KMS-11 (cell line): ENCODE measurements around the gene DCAF8L2.

Experiments used
- H2AFZ ChIP-seq: fragments of 200-600 bp; sonication (generic); 2 replicates; pipeline ENCODE4 v1.6.1; 2016; ENCODE audit warnings: antibody characterized with exemption, mixed run types, low read depth
- H3K27ac ChIP-seq: fragments of 200-600 bp; sonication (generic); 2 replicates; pipeline ENCODE4 v1.6.1; 2016; ENCODE audit warnings: mild to moderate bottlenecking, mixed run types
- H3K27me3 ChIP-seq: fragments of 200-600 bp; sonication (generic); 2 replicates; pipeline ENCODE4 v1.6.1; 2017; ENCODE audit warnings: mild to moderate bottlenecking, low read depth, mixed run types, moderate library complexity; ENCODE audit not compliant: insufficient read depth
- H3K36me3 ChIP-seq: fragments of 200-600 bp; sonication (generic); 2 replicates; pipeline ENCODE4 v1.6.1; 2017; ENCODE audit warnings: mild to moderate bottlenecking, mixed run types; ENCODE audit not compliant: insufficient read depth
- H3K4me1 ChIP-seq: fragments of 200-600 bp; sonication (generic); 2 replicates; pipeline ENCODE4 v1.6.1; 2016; ENCODE audit warnings: mild to moderate bottlenecking, low read depth, mixed run types; ENCODE audit not compliant: poor library complexity, severe bottlenecking
- H3K4me2 ChIP-seq: fragments of 200-600 bp; sonication (generic); 2 replicates; pipeline ENCODE4 v1.7.0; 2016; ENCODE audit warnings: mild to moderate bottlenecking, mixed run types
- H3K4me3 ChIP-seq: fragments of 200-600 bp; sonication (generic); IDR thresholded peaks from 2 replicates; pipeline ENCODE4 v1.6.1; 2017; ENCODE audit warnings: low read depth, low read length, mixed read lengths; ENCODE audit not compliant: insufficient read depth
- H3K79me2 ChIP-seq: fragments of 200-600 bp; sonication (generic); 2 replicates; pipeline ENCODE4 v1.6.1; 2016; ENCODE audit warnings: low read depth, mixed run types; ENCODE audit not compliant: insufficient read depth
- H3K9ac ChIP-seq: fragments of 200-600 bp; sonication (generic); 2 replicates; pipeline ENCODE4 v1.6.1; 2016; ENCODE audit warnings: mild to moderate bottlenecking, mixed run types
- H4K20me1 ChIP-seq: fragments of 200-600 bp; sonication (generic); 2 replicates; pipeline ENCODE4 v1.6.1; 2016; ENCODE audit warnings: mild to moderate bottlenecking, mixed run types; ENCODE audit not compliant: insufficient read depth
- TF ChIP-seq, protein P1 (sequence below): fragments of 200-600 bp; sonication (generic); conservative IDR thresholded peaks from 2 replicates; pipeline ENCODE4 v1.6.1; 2017; ENCODE audit warnings: low read depth, mild to moderate bottlenecking, antibody characterized with exemption, low read length, moderate library complexity, mixed read lengths

The DCAF8L2 gene

GRCh38 chrX:27751976-27752375 is 161.8 kb downstream of the DCAF8L2 start:
- TF ChIP-seq, protein P1, sequence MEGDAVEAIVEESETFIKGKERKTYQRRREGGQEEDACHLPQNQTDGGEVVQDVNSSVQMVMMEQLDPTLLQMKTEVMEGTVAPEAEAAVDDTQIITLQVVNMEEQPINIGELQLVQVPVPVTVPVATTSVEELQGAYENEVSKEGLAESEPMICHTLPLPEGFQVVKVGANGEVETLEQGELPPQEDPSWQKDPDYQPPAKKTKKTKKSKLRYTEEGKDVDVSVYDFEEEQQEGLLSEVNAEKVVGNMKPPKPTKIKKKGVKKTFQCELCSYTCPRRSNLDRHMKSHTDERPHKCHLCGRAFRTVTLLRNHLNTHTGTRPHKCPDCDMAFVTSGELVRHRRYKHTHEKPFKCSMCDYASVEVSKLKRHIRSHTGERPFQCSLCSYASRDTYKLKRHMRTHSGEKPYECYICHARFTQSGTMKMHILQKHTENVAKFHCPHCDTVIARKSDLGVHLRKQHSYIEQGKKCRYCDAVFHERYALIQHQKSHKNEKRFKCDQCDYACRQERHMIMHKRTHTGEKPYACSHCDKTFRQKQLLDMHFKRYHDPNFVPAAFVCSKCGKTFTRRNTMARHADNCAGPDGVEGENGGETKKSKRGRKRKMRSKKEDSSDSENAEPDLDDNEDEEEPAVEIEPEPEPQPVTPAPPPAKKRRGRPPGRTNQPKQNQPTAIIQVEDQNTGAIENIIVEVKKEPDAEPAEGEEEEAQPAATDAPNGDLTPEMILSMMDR = no peak

GRCh38 chrX:27765718-27766117 is 175.6 kb downstream of the DCAF8L2 start:
- Histone ChIP-seq H3K27me3 (no peaks in the 10 kb centered on the region), H3K4me2 (peak overlapping the region; percentile 54; the same call in 1 of the 2 replicates), H3K9ac (peak overlapping the region; percentile 25; the same call in 1 of the 2 replicates), H3K27ac (peak overlapping the region; percentile 62), H4K20me1 (no peaks in the 10 kb centered on the region), H3K4me1 (peaks cover 17% of the 10 kb centered on the region), H2AFZ (peak overlapping the region; percentile 54; the same call in 1 of the 2 replicates), H3K36me3 (no peaks in the 10 kb centered on the region), H3K4me3 (no peak overlapping the region), H3K79me2 (no peaks in the 10 kb centered on the region)
- TF ChIP-seq, protein P1 = no peak

More at GRCh38 chrX:27751976-27752375, 161.8 kb downstream of the DCAF8L2 start:
- Histone ChIP-seq H3K4me3 (no peak overlapping the region), H3K36me3 (no peaks in the 10 kb centered on the region), H3K4me2 (no peak overlapping the region), H3K27ac (no peak overlapping the region), H3K9ac (no peak overlapping the region), H2AFZ (no peak overlapping the region), H4K20me1 (no peaks in the 10 kb centered on the region), H3K79me2 (no peaks in the 10 kb centered on the region), H3K4me1 (peaks cover 6% of the 10 kb centered on the region), H3K27me3 (no peaks in the 10 kb centered on the region)

DNA sequence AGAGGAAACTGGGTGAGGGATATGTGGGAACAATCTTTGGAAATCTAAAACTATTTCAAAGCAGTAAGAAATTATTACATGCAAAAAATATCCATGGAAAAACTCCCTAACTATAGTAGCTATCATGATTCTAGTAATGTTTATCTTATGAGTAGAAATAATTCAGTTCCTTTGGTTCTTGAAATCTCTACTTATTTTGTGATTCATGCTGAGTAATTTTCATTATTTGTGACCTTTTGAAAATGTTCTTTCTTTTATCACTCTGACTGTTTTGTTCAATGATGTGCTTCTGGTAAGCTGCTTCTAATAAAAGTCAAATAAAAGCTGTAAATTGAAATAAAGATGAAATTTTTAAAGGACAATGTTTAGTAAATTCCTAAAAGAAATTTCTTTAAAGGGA is 177.2 kb downstream of the DCAF8L2 start:
- Histone ChIP-seq H3K9ac (no peak overlapping the region), H3K4me2 (no peak overlapping the region), H2AFZ (no peak overlapping the region), H3K27me3 (no peaks in the 10 kb centered on the region), H3K36me3 (no peaks in the 10 kb centered on the region), H3K79me2 (no peaks in the 10 kb centered on the region), H3K27ac (no peak overlapping the region), H3K4me1 (peaks cover 17% of the 10 kb centered on the region), H3K4me3 (no peak overlapping the region), H4K20me1 (no peaks in the 10 kb centered on the region)
- TF ChIP-seq, protein P1 = no peak

- Histone ChIP-seq H3K4me3 (no peak overlapping the region), H3K27me3 (no peaks in the 10 kb centered on the region), H3K4me2 (no peak overlapping the region), H3K27ac (no peak overlapping the region), H2AFZ (no peak overlapping the region), H4K20me1 (no peaks in the 10 kb centered on the region), H3K4me1 (no peaks in the 10 kb centered on the region), H3K36me3 (no peaks in the 10 kb centered on the region), H3K79me2 (no peaks in the 10 kb centered on the region), H3K9ac (no peak overlapping the region)
- TF ChIP-seq, protein P1 = no peak
Measured at GRCh38 chrX:27775984-27776383, 185.8 kb downstream of the DCAF8L2 start.
